ENCODE results near the gene UBN1. TPM values are rescaled to one million over a fixed set of nuclear protein-coding genes. Genes with fewer than 3 reads are reported as not detected.

UBN1 gene
- polyA plus RNA-seq, 4 donors, result 22.2 to 36.5 (median 32.5) TPM

DNA sequence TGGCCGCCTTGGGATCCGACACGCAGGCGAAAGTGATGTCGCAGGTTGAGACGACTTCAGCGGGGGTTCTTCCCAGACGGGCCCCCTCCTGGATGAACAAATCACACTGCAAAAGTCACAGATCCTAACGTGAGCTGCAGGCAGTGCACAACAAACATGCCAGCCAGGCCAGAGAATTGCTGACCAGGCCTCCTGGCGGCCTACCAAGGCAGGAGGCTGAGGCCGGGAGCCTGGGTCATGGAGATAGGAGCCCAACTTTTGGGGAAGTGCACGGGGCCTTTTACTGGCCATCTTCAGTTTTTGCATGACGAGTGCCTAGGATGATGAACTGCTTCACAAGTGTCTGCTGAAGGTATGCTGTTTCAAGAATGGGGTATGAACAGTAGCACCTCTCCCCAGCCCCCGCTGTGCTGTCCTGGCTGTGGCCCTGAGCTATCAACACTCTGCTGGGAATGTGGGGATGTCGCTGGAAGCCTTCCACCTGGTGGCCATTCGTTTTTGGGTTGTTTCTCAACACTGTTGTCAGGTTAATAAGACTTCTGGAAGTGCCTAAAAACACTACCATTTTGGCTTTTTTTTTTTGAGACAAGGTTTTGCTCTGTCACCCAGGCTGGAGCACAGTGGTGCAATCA lies 32.6 kb upstream of the UBN1 start:
- DNase-seq (ENCODE audit: low read depth in 4 of 4, low spot score in 3 of 4), result no peak

DNA sequence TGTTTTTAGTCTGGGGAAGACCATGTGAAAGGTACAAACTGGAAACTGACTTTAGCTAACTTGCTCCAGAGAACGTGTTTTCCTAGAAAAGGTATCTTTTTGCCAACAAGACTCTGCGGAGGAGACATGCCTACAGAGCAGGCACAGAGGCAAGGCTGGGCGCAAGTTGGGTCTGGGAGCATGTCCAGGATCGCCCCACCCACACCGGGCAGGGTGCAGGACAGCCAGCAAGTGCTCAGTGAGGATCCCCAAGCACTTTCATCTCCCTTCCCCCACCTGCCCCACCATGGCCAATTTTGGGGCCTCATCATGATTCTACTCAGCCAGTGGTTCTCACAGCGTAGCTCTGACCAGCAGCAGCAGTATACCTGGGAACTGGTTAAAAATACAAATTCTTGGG lies 26.6 kb upstream of the UBN1 start:
- DNase-seq (ENCODE audit: low read depth in 4 of 4, low spot score in 3 of 4), result no peak

GRCh38 chr16:4825196-4825595 lies 22.1 kb upstream of the UBN1 start:
- DNase-seq (ENCODE audit: low read depth in 4 of 4, low spot score in 3 of 4), result no peak

GRCh38 chr16:4826526-4826925 lies 20.8 kb upstream of the UBN1 start:
- no peak for DNase-seq (ENCODE audit: low read depth in 4 of 4, low spot score in 3 of 4)

GRCh38 chr16:4826980-4827379 lies 20.3 kb upstream of the UBN1 start:
- DNase-seq (ENCODE audit: low read depth in 4 of 4, low spot score in 3 of 4), result no peak

DNA sequence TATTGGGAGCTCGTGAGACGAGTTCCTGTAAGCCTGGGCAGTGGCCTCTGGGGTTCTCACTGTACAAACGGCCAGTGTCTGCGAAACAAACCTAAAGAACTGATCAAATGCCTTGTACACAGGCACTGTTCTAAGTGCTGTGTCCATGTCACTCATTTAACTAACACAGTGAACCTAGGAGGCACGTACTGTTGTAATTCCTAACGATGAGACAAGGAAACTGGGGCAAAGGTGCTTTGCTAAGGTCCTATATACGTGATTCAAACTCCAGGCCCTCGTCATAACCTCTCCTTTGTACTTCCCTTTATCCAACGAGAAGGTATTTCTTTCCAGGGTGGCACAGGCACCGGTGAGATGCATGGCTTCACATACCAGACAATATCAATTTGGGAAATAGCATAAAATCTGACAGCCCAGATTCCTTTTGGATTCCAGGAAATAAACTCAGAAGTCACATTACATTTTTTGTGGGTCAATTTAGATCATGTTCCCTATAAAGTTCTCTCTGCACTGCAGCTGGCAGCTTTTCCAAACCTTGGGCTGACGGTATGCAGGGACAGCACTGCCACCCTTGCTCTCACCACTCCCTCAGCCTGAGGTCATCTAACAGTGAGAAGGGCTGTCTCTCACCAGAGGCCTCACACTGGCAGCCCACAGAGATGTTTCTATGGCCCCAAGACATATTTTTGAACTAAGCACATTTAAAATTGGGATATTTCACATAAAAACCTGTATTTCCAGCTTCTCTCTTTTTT lies 18.5 kb upstream of the UBN1 start:
- no peak for DNase-seq (ENCODE audit: low read depth in 4 of 4, low spot score in 3 of 4)

DNA sequence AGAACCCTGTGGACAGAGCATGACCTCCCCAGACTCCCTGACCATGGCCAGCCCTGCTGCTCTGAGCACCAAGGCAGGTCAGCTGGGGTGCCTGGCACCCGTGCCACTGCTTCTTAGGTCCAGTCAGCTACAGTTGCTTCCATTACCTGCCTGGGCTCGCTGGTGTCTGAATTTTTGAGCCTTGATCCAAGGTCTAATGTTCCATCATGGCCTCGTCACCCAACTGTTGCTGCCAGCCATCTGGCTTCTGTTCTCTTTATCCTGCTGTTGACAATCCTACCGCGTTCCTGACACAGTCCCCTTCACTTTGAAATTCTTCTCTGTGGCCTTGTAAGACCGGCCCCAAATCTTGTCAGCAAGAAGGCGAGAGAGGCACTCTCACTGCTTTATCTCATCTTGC lies 16.9 kb upstream of the UBN1 start:
- no peak for DNase-seq (ENCODE audit: low read depth in 4 of 4, low spot score in 3 of 4)

DNA sequence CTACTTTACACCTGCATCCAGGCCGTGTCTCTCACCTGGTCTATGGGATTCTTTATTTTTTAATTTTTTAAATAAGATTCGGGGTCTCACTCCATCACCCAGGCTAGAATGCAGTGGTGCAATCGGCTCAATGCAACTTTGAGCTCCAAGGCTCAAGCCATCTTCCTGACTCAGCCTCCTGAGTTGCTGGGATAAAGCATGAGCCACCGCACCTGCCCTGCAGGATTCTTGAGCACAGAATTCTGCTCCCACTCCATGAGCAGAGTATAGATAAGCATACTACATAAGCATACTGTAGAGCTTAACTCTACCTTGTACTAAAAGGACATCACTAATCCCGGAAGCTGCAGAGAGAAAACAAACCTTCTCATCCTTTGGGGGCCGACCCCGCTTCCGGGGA lies 15.7 kb upstream of the UBN1 start:
- no peak for DNase-seq (ENCODE audit: low read depth in 4 of 4, low spot score in 3 of 4)

GRCh38 chr16:4832698-4833343 lies 14.5 kb upstream of the UBN1 start:
- no peak for DNase-seq (ENCODE audit: low read depth in 4 of 4, low spot score in 3 of 4)

DNA sequence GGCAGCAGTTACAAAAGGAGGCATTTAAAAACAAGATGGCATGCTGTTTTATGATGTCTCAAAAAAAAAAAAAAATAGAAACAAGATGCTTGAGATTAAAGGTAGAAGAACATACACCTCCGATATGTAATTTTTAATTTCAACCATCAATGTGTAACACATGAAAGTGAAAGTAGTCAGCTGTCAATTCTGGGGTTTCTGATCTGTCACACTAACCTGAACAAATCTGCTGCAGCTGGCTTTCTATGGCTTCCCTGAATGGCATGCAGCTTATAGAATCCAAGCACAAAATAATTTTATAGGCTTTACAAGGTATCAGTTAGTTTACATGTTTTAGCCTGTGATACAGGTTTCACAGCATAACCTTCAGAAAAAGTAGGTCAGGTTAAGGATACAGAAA lies 13.7 kb upstream of the UBN1 start:
- DNase-seq (ENCODE audit: low read depth in 4 of 4, low spot score in 3 of 4), result no peak

- DNase-seq (ENCODE audit: low read depth in 4 of 4, low spot score in 3 of 4), result no peak
Observed at GRCh38 chr16:4836727-4837126, 10.6 kb upstream of the UBN1 start.

- no peak for DNase-seq (ENCODE audit: low read depth in 4 of 4, low spot score in 3 of 4)
Observed at GRCh38 chr16:4837733-4838501, 9.4 kb upstream of the UBN1 start.

- no peak for DNase-seq (ENCODE audit: low read depth in 4 of 4, low spot score in 3 of 4)
Observed at GRCh38 chr16:4839942-4840341, 7.3 kb upstream of the UBN1 start.

- DNase-seq (ENCODE audit: low read depth in 4 of 4, low spot score in 3 of 4), result no peak
Observed at GRCh38 chr16:4840984-4841383, 6.3 kb upstream of the UBN1 start.

GRCh38 chr16:4846503-4846900 lies 779 bp upstream of the UBN1 start:
- DNase-seq (ENCODE audit: low read depth in 4 of 4, low spot score in 3 of 4), result peak in 3 of 4 donors; percentile 28 to 36 (median 32)

- DNase-seq (ENCODE audit: low read depth in 4 of 4, low spot score in 3 of 4), result peak in 3 of 4 donors; percentile 3 to 5 (median 3)
Observed at GRCh38 chr16:4847774-4848587, 700 bp downstream of the UBN1 start.

DNA sequence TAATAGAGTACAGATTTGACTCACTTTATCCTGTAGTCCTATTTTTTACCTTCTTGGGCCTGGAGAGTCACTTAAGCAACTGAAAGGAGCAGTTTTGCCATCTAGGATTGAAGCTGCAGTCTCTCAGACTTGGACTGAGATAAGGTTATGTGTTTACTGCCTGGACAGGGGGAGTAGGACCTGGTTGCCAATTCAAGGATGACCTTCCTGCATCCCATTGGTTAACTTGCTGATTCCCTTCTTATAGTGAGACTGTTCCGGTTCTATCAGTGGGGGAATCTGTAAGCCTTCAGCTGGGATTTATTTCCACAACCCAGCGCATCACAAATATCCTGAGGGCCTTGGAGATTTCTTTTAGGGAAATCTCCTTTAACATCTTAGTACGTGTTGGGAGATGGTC lies 2.9 kb downstream of the UBN1 start:
- no peak for DNase-seq (ENCODE audit: low read depth in 4 of 4, low spot score in 3 of 4)

GRCh38 chr16:4852221-4852872 lies 5.1 kb downstream of the UBN1 start:
- DNase-seq (ENCODE audit: low read depth in 4 of 4, low spot score in 3 of 4), result no peak

GRCh38 chr16:4855371-4855770 lies 8.1 kb downstream of the UBN1 start:
- DNase-seq (ENCODE audit: low read depth in 4 of 4, low spot score in 3 of 4), result no peak

- no peak for DNase-seq (ENCODE audit: low read depth in 4 of 4, low spot score in 3 of 4)
Observed at GRCh38 chr16:4855804-4856203, 8.5 kb downstream of the UBN1 start.
